GM18517 (cell line): ENCODE measurements around the gene KLC1.

ENCODE experiments used
- ATAC-seq: cut with Tn5 transposase; IDR thresholded peaks from one replicate; pipeline ENCODE4 v1.9.1; 2021; ENCODE audit warnings: mild to moderate bottlenecking, moderate library complexity; ENCODE audit not compliant: unreplicated experiment

Gene KLC1

GRCh38 chr14:103656756-103657133, 27.7 kb downstream of the KLC1 start:
- no peak for ATAC-seq

- ATAC-seq: no peak
Observed at GRCh38 chr14:103657471-103657870, 28.5 kb downstream of the KLC1 start.

GRCh38 chr14:103659631-103660030, 30.6 kb downstream of the KLC1 start:
- no peak for ATAC-seq

GRCh38 chr14:103662029-103662428, 33.0 kb downstream of the KLC1 start:
- no peak for ATAC-seq

- ATAC-seq: no peak
Observed at GRCh38 chr14:103662591-103662990, 33.6 kb downstream of the KLC1 start.

- no peak for ATAC-seq
Observed at GRCh38 chr14:103663506-103663905, 34.5 kb downstream of the KLC1 start.

GRCh38 chr14:103667671-103668070, 38.7 kb downstream of the KLC1 start:
- ATAC-seq: no peak

- ATAC-seq: no peak
Observed at GRCh38 chr14:103668117-103668516, 39.1 kb downstream of the KLC1 start.

- ATAC-seq: no peak
Observed at GRCh38 chr14:103669370-103669769, 40.4 kb downstream of the KLC1 start.

- ATAC-seq: no peak
Observed at GRCh38 chr14:103671911-103672310, 42.9 kb downstream of the KLC1 start.

- no peak for ATAC-seq
Observed at GRCh38 chr14:103675957-103676356, 46.9 kb downstream of the KLC1 start.

GRCh38 chr14:103676881-103677675, 48.1 kb downstream of the KLC1 start:
- no peak for ATAC-seq

GRCh38 chr14:103679351-103679750, 50.3 kb downstream of the KLC1 start:
- ATAC-seq: no peak

GRCh38 chr14:103680491-103681231, 51.6 kb downstream of the KLC1 start:
- no peak for ATAC-seq

GRCh38 chr14:103683139-103683538, 54.1 kb downstream of the KLC1 start:
- no peak for ATAC-seq

- no peak for ATAC-seq
Observed at GRCh38 chr14:103684471-103684870, 55.5 kb downstream of the KLC1 start.

GRCh38 chr14:103684871-103685270, 55.9 kb downstream of the KLC1 start:
- ATAC-seq: no peak

GRCh38 chr14:103685276-103686211, 56.5 kb downstream of the KLC1 start:
- no peak for ATAC-seq

- no peak for ATAC-seq
Observed at GRCh38 chr14:103686831-103687485, 57.9 kb downstream of the KLC1 start.

GRCh38 chr14:103687712-103688111, 58.7 kb downstream of the KLC1 start:
- no peak for ATAC-seq

- ATAC-seq: no peak
Observed at GRCh38 chr14:103688441-103688840, 59.4 kb downstream of the KLC1 start.
